B cell (primary cell): Measurements from ENCODE around the gene WEE2.

ENCODE experiments used
- EZH2 ChIP-seq: IDR thresholded peaks from 2 replicates; pipeline ENCODE4 v1.6.1; 2012; ENCODE audit warnings: borderline replicate concordance, low read depth, mild to moderate bottlenecking, moderate library complexity, low read length; ENCODE audit not compliant: insufficient read depth, poor library complexity, severe bottlenecking
- TF ChIP-seq, protein P1 (sequence below): fragments of 200-600 bp; IDR thresholded peaks from one replicate; pipeline ENCODE4 v1.8.0; 2022; ENCODE audit warnings: antibody characterized with exemption, mild to moderate bottlenecking

DNA sequence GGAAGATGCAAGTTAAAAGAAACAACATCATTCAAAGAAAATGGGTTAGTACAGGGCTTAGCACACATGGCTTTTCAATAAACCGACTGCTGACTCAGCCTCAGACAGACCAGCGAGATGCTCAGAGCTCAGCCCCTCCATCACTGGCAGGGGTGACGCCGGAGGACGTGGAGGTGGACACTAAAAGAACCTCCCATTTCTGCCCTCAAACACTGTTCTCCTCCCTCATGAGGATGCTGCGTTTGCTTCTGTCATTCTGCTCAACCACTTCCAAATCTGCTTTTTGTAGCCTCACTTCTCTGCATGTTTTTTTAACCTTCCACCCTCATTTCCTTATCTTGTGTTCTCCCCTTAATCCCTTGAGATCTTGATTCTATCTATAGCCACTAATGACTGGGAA, 21.5 kb upstream of the WEE2 start:
- TF ChIP-seq EZH2, result no peak
- TF ChIP-seq, protein P1, sequence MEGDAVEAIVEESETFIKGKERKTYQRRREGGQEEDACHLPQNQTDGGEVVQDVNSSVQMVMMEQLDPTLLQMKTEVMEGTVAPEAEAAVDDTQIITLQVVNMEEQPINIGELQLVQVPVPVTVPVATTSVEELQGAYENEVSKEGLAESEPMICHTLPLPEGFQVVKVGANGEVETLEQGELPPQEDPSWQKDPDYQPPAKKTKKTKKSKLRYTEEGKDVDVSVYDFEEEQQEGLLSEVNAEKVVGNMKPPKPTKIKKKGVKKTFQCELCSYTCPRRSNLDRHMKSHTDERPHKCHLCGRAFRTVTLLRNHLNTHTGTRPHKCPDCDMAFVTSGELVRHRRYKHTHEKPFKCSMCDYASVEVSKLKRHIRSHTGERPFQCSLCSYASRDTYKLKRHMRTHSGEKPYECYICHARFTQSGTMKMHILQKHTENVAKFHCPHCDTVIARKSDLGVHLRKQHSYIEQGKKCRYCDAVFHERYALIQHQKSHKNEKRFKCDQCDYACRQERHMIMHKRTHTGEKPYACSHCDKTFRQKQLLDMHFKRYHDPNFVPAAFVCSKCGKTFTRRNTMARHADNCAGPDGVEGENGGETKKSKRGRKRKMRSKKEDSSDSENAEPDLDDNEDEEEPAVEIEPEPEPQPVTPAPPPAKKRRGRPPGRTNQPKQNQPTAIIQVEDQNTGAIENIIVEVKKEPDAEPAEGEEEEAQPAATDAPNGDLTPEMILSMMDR, result no peak
